NB4 (cell line): ENCODE data around the gene PARM1.

Source experiments
- CTCF ChIP-seq: IDR thresholded peaks from one replicate; pipeline ENCODE4 v1.5.1; 2012; ENCODE audit warnings: low read depth, low read length
- MAX ChIP-seq: IDR thresholded peaks from 2 replicates; pipeline ENCODE4 v1.6.1; 2011; ENCODE audit warnings: low read depth, low read length

GRCh38 chr4:74932832-74933561, at the start of gene PARM1:
- TF ChIP-seq MAX (no peak), CTCF (peak; percentile 21)
